BLaER1 treated with 17β-estradiol and CSF1 and Interleukin-3, amounts not matched to agents 10 nM and 100 nM (cell line): Measurements from ENCODE around the gene AGBL3.
A peak's percentile ranks its signal among the peaks of the same experiment; 100 is the strongest.
"Not testable (repeated sequence)": the region's sequence is repeated elsewhere in the genome, so short reads cannot be mapped to it uniquely, and the experiment has no call there.

Source experiments
- H3K27ac ChIP-seq, 11 experiments: shearing (Covaris generic); formaldehyde crosslinking; 2 replicates each; pipeline ENCODE4 v1.8.1; 2022
- H3K27me3 ChIP-seq, 11 experiments: shearing (Covaris generic); formaldehyde crosslinking; 2 replicates each; pipeline ENCODE4 v1.8.1; 2022
- H3K36me3 ChIP-seq, 11 experiments: shearing (Covaris generic); formaldehyde crosslinking; 2 replicates each; pipeline ENCODE4 v1.8.1; 2022
- H3K4me1 ChIP-seq, 10 experiments: shearing (Covaris generic); formaldehyde crosslinking; 2 replicates each; pipeline ENCODE4 v1.8.1; 2022
- H3K4me2 ChIP-seq, 11 experiments: shearing (Covaris generic); formaldehyde crosslinking; 2 replicates each; pipeline ENCODE4 v1.8.1; 2022
- H3K4me3 ChIP-seq, 10 experiments: shearing (Covaris generic); formaldehyde crosslinking; 2 replicates each; pipeline ENCODE4 v1.8.1; 2022
- H3K9ac ChIP-seq, 11 experiments: shearing (Covaris generic); formaldehyde crosslinking; 2 replicates each; pipeline ENCODE4 v1.8.1; 2022
- H3K9me3 ChIP-seq, 11 experiments: shearing (Covaris generic); formaldehyde crosslinking; replicated peaks in 1 of 11; 2 replicates each; pipeline ENCODE4 v1.8.1; 2022
- H4K20me1 ChIP-seq, 11 experiments: shearing (Covaris generic); formaldehyde crosslinking; 2 replicates each; pipeline ENCODE4 v1.8.1; 2022
- Cebpa-rat ChIP-seq, 11 experiments: shearing (Covaris generic); IDR thresholded peaks; 2 replicates each; pipeline ENCODE4 v1.8.1; 2022

The AGBL3 gene

GRCh38 chr7:135168001-135168400 is 181.7 kb downstream of the AGBL3 start:
- H3K9me3 ChIP-seq, result peaks cover 9 to 30% (median 12%) of the 10 kb centered on the region in 11 experiments
- H3K27ac ChIP-seq, result peak overlapping the region in 1 of 11 experiments; percentile 26; a peak in 3 of 22 replicates
- H3K4me2 ChIP-seq, result peak overlapping the region; percentile 33 to 99 (median 93); a peak in 21 of 22 replicates
- H3K27me3 ChIP-seq, result no peaks in the 10 kb centered on the region
- H4K20me1 ChIP-seq, result peaks cover 0 to 44% (median 12%) of the 10 kb centered on the region in 11 experiments; a peak in 9 of 22 replicates
- peak overlapping the region in 5 of 11 experiments; percentile 18 to 48 (median 25); a peak in 5 of 22 replicates for H3K9ac ChIP-seq
- TF ChIP-seq Cebpa-rat (IDR thresholded peaks at IDR 0.05), result no peak
- peak overlapping the region in 3 of 10 experiments; percentile 44 to 97 (median 86); a peak in 1 of 20 replicates for H3K4me3 ChIP-seq
- H3K36me3 ChIP-seq, result peaks cover 54 to 61% (median 57%) of the 10 kb centered on the region in 11 experiments
- H3K4me1 ChIP-seq, result peaks cover 28 to 48% (median 36%) of the 10 kb centered on the region in 10 experiments

GRCh38 chr7:135168489-135169140 is 182.3 kb downstream of the AGBL3 start:
- H3K27ac ChIP-seq, result peak overlapping the region in 10 of 11 experiments; percentile 88 to 100 (median 98); a peak in 16 of 22 replicates
- H3K4me3 ChIP-seq, result peak overlapping the region in 8 of 10 experiments; percentile 66 to 97 (median 88); a peak in 13 of 20 replicates
- no peak for TF ChIP-seq Cebpa-rat (IDR thresholded peaks at IDR 0.05)

GRCh38 chr7:135169141-135169963 is 183.0 kb downstream of the AGBL3 start:
- 0 out of 22 replicates have a peak, but pooled peaks of 1 of the 11 experiments have one; percentile 7 for TF ChIP-seq Cebpa-rat (IDR thresholded peaks at IDR 0.05)
- peaks cover 28 to 48% (median 36%) of the 10 kb centered on the region in 10 experiments for H3K4me1 ChIP-seq
- H3K36me3 ChIP-seq, result peaks cover 42 to 48% (median 45%) of the 10 kb centered on the region in 11 experiments
- H3K27ac ChIP-seq, result peak overlapping the region; percentile 88 to 100 (median 97)
- H3K9ac ChIP-seq, result peak overlapping the region; percentile 88 to 100 (median 98)
- peaks cover 0 to 16% (median 0%) of the 10 kb centered on the region in 11 experiments; a peak in 6 of 22 replicates for H3K9me3 ChIP-seq
- H3K27me3 ChIP-seq, result no peaks in the 10 kb centered on the region
- H3K4me2 ChIP-seq, result peak overlapping the region; percentile 87 to 99 (median 94)
- peak overlapping the region; percentile 66 to 97 (median 88) for H3K4me3 ChIP-seq
- H4K20me1 ChIP-seq, result peaks cover 0 to 44% (median 12%) of the 10 kb centered on the region in 11 experiments; a peak in 9 of 22 replicates

More at GRCh38 chr7:135168489-135169140, 182.3 kb downstream of the AGBL3 start:
- Histone ChIP-seq H3K4me2 (peak overlapping the region; percentile 87 to 99 (median 94)), H4K20me1 (peaks cover 0 to 44% (median 12%) of the 10 kb centered on the region in 11 experiments; a peak in 9 of 22 replicates), H3K4me1 (peaks cover 28 to 48% (median 36%) of the 10 kb centered on the region in 10 experiments), H3K36me3 (peaks cover 49 to 55% (median 52%) of the 10 kb centered on the region in 11 experiments), H3K27me3 (no peaks in the 10 kb centered on the region), H3K9ac (peak overlapping the region in 8 of 11 experiments; percentile 88 to 99 (median 98); a peak in 10 of 22 replicates), H3K9me3 (peaks cover 3 to 23% (median 6%) of the 10 kb centered on the region in 11 experiments; a peak in 14 of 22 replicates)

- Histone ChIP-seq H3K4me3 (peak overlapping the region; percentile 66 to 97 (median 88)), H3K4me2 (peak overlapping the region; percentile 87 to 99 (median 94)), H3K36me3 (peaks cover 36 to 42% (median 39%) of the 10 kb centered on the region in 11 experiments), H3K27me3 (no peaks in the 10 kb centered on the region), H3K27ac (peak overlapping the region; percentile 88 to 100 (median 97)), H3K9me3 (peaks cover 0 to 10% (median 0%) of the 10 kb centered on the region in 11 experiments; a peak in 2 of 22 replicates), H3K9ac (peak overlapping the region; percentile 88 to 100 (median 98)), H4K20me1 (peaks cover 0 to 39% (median 12%) of the 10 kb centered on the region in 11 experiments; a peak in 9 of 22 replicates), H3K4me1 (peaks cover 28 to 48% (median 36%) of the 10 kb centered on the region in 10 experiments)
- TF ChIP-seq Cebpa-rat (IDR thresholded peaks at IDR 0.05), result no peak
Observed at GRCh38 chr7:135169964-135170273, 183.6 kb downstream of the AGBL3 start.

- Histone ChIP-seq H3K4me3 (peak within 1 kb of the TSS; percentile 66 to 97 (median 88)), H3K27me3 (no peaks in the 10 kb centered on the region), H3K4me2 (peak within 1 kb of the TSS; percentile 87 to 99 (median 94)), H3K27ac (peak within 1 kb of the TSS; percentile 88 to 100 (median 97)), H3K36me3 (peaks cover 31 to 37% (median 34%) of the 10 kb centered on the region in 11 experiments), H3K9me3 (0 out of 22 replicates have a peak, but pooled peaks cover 0 to 6% (median 0%) of the 10 kb centered on the region in 11 experiments), H3K9ac (peak within 1 kb of the TSS; percentile 88 to 100 (median 98)), H4K20me1 (peaks cover 0 to 34% (median 12%) of the 10 kb centered on the region in 11 experiments; a peak in 9 of 22 replicates), H3K4me1 (peaks cover 28 to 48% (median 36%) of the 10 kb centered on the region in 10 experiments)
- TF ChIP-seq Cebpa-rat (IDR thresholded peaks at IDR 0.05), result no peak
Observed at GRCh38 chr7:135170274-135170997, 184.1 kb downstream of the AGBL3 start, which contains the start of gene CYREN. Gene CYREN (minus strand): TSS chr7:135170707. CDS start chr7:135168922, 1,785 bp downstream.

- Histone ChIP-seq H3K27ac (peak overlapping the region; percentile 88 to 100 (median 97)), H3K36me3 (peaks cover 25 to 31% (median 28%) of the 10 kb centered on the region in 11 experiments), H3K4me2 (peak overlapping the region; percentile 87 to 99 (median 94)), H3K4me1 (peaks cover 28 to 48% (median 36%) of the 10 kb centered on the region in 10 experiments), H3K4me3 (peak overlapping the region; percentile 66 to 97 (median 88)), H3K9ac (peak overlapping the region; percentile 88 to 100 (median 98)), H4K20me1 (peaks cover 0 to 28% (median 12%) of the 10 kb centered on the region in 11 experiments; a peak in 9 of 22 replicates)
- H3K27me3 ChIP-seq, H3K9me3 ChIP-seq: not testable (repeated sequence)
Observed at GRCh38 chr7:135170998-135171481, 184.7 kb downstream of the AGBL3 start.

- peak overlapping the region in 10 of 11 experiments; percentile 90 to 100 (median 98); a peak in 20 of 22 replicates for H3K9ac ChIP-seq
- H3K4me2 ChIP-seq, result peak overlapping the region; percentile 87 to 99 (median 94)
Observed at GRCh38 chr7:135171581-135172291, 185.4 kb downstream of the AGBL3 start.

GRCh38 chr7:135173916-135174315 is 187.6 kb downstream of the AGBL3 start:
- H3K27me3 ChIP-seq, H3K36me3 ChIP-seq, H3K9ac ChIP-seq, H3K27ac ChIP-seq, H3K4me3 ChIP-seq, H3K4me2 ChIP-seq, H4K20me1 ChIP-seq: not testable (repeated sequence)
- H3K4me1 ChIP-seq, result peaks cover 17 to 23% (median 18%) of the 10 kb centered on the region in 10 experiments
- peaks cover 0 to 14% (median 4%) of the 10 kb centered on the region in 11 experiments; a peak in 15 of 22 replicates for H3K9me3 ChIP-seq

More at GRCh38 chr7:135171581-135172291, 185.4 kb downstream of the AGBL3 start:
- peaks cover 18 to 24% (median 21%) of the 10 kb centered on the region in 11 experiments for H3K36me3 ChIP-seq
- peaks cover 0 to 21% (median 11%) of the 10 kb centered on the region in 11 experiments; a peak in 9 of 22 replicates for H4K20me1 ChIP-seq
- H3K4me1 ChIP-seq, result peaks cover 28 to 42% (median 36%) of the 10 kb centered on the region in 10 experiments
- peak overlapping the region in 5 of 10 experiments; percentile 77 to 97 (median 89); a peak in 4 of 20 replicates for H3K4me3 ChIP-seq
- H3K9me3 ChIP-seq, H3K27me3 ChIP-seq: not testable (repeated sequence)
- peak overlapping the region in 10 of 11 experiments; percentile 93 to 100 (median 98); a peak in 21 of 22 replicates for H3K27ac ChIP-seq
